ENCODE measurements around the gene PLD4. TPM values are rescaled to one million over a fixed set of nuclear protein-coding genes. Genes with fewer than 3 reads are reported as not detected.

Gene PLD4
- total RNA-seq, 1 donor from 2014 or later = not detected

DNA sequence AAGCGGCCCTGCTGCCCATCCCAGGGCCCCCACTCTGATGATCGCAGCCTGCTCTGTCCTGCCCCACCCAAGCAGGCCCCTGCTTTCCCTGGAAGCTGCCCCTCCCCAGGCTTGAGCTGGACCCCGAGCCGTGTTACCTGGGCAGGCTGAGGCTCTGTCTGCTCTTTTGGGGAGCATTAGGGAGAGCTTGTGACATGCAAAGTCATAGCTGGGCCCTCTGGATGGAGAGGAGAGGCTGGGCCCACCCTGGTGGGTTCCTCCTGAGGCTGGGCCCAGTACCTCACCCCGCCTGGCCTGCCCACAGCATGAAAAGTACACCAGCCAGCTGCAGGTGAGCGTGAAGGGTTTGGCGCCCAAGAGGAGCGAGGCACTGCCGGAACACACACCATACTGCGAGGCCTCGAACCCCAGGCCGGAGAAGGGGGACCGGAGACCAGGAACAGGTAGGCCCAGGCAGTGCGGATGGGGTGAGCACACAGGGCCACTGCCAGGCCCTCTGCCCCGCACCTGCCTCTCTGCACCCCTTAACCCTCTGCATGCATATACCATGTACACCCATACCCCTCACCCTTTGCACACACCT, 44.6 kb upstream of the PLD4 start:
- intact Hi-C loops (cut with DNase I) = no loop called here
- no peak overlapping the region for H3K4me3 ChIP-seq
- no peaks in the 10 kb centered on the region for H3K27me3 ChIP-seq
- no peak overlapping the region for H3K27ac ChIP-seq
- H3K4me1 ChIP-seq = no peaks in the 10 kb centered on the region
- TF ChIP-seq, protein P1, sequence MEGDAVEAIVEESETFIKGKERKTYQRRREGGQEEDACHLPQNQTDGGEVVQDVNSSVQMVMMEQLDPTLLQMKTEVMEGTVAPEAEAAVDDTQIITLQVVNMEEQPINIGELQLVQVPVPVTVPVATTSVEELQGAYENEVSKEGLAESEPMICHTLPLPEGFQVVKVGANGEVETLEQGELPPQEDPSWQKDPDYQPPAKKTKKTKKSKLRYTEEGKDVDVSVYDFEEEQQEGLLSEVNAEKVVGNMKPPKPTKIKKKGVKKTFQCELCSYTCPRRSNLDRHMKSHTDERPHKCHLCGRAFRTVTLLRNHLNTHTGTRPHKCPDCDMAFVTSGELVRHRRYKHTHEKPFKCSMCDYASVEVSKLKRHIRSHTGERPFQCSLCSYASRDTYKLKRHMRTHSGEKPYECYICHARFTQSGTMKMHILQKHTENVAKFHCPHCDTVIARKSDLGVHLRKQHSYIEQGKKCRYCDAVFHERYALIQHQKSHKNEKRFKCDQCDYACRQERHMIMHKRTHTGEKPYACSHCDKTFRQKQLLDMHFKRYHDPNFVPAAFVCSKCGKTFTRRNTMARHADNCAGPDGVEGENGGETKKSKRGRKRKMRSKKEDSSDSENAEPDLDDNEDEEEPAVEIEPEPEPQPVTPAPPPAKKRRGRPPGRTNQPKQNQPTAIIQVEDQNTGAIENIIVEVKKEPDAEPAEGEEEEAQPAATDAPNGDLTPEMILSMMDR (IDR thresholded peaks at IDR 0.05) = no peak
- no peaks in the 10 kb centered on the region for H3K9me3 ChIP-seq
- DNase-seq (ENCODE audit: extremely low spot score in 2 of 2) = no peak
- H3K36me3 ChIP-seq = peaks cover 0 to 24% of the 10 kb centered on the region in 2 donors

DNA sequence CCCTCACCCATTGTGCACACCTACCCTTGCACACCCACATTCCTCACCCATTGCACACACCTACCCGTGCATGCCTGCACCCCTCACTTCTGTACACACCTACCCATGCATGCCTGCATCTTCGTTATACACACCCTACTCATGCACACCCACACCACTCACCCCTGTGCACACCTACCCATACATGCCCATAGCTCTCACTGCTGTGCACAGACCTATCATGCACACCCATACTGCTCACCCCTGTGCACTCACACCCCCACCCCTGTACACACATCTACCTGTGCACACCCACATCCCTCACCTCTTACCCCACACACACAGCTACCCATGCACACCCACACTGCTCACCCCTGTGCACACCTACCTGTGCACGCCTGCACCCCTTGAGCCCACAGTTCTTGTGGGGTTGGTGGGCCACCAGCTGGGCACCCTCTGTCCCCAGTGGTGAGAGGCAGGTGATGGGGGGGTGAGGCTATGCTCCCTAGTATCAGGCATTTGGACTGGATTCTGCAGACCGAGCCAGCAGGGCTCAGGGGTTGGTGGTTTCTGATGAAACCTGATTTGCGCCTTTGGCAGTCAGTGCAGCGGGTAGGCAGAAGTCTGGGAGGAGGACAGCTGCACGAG, 44.0 kb upstream of the PLD4 start:
- TF ChIP-seq, protein P1 (IDR thresholded peaks at IDR 0.05) = no peak
- Histone ChIP-seq H3K27ac (no peak overlapping the region), H3K4me1 (no peaks in the 10 kb centered on the region), H3K36me3 (peaks cover 0 to 29% of the 10 kb centered on the region in 2 donors), H3K9me3 (no peaks in the 10 kb centered on the region), H3K27me3 (no peaks in the 10 kb centered on the region), H3K4me3 (no peak overlapping the region)
- DNase-seq (ENCODE audit: extremely low spot score in 2 of 2) = no peak
- intact Hi-C loops (cut with DNase I) = no loop called here

DNA sequence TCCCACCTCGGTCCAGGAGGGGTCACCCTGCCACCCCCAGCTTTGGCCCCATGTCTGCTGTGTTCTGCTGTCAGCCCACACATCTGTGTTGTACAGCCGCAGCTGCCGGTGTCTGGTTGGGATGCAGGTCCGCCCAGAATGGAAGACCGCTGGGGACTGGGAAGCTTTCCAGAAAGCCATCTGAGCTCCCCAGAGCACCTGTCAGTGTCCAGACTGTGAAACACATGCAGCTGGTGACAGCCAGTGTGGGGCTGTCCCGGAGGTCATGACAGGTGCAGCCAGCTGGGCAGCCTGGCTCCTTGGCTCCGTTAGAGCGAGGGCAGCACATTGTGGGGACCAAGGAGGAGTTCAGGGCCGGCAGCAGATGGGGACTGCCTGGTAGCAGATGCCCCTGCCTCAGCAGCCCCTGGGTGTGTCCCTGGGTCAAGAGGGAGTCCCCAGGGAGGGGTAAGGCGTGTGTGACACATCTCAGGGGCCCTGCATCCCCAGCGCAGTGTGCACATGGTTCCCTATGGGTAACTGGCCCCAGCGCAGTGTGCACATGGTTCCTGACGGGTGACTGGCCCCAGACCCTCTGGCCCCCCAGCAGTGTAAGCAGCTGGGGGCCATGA, 43.2 kb upstream of the PLD4 start:
- TF ChIP-seq, protein P1 (IDR thresholded peaks at IDR 0.05) = no peak
- TF ChIP-seq POLR2A (IDR thresholded peaks at IDR 0.05) (no peak), POLR2AphosphoS5 (IDR thresholded peaks at IDR 0.05; ENCODE audit: insufficient read depth in 1 of 2, low read depth in 1 of 2) (no peak)
- peaks cover 0 to 36% of the 10 kb centered on the region in 2 donors for H3K36me3 ChIP-seq
- no peak overlapping the region for H3K4me3 ChIP-seq
- H3K9me3 ChIP-seq = no peaks in the 10 kb centered on the region
- no peak for DNase-seq (ENCODE audit: extremely low spot score in 2 of 2)
- H3K4me1 ChIP-seq = no peaks in the 10 kb centered on the region
- intact Hi-C loops (cut with DNase I) = no loop called here
- no peaks in the 10 kb centered on the region for H3K27me3 ChIP-seq
- H3K27ac ChIP-seq = no peak overlapping the region

DNA sequence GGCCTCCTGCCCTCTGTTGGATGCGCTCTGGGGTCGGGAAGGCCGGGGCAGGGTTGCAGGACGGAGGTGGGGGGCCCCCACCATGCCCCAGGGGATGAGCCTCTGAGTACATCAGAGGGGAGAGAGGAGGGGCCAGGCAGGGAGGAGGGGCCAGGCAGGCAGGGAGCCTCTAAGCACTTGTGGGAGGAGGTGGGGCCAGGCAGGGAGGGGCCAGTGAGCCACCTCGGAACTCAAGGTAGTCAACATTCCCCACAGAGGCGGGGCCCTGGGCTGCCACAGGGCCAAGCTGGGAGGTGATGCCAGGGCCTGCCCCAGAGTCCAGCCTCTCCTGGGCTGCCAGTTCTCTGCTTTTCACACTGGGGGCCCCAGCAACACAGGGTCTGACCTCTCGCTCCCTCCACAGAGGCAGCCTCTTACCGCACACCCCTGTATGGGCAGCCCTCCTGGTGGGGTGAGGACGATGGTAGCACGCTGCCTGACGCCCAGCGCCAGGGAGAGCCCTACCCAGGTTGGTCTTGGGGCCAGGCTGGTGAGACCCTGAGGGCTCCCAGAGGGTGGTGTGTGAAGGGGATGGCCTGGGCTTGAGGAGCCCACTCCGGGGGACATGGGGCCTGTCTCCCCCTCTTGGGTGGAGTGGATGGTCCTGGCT, 42.2 kb upstream of the PLD4 start:
- no peak overlapping the region for H3K4me3 ChIP-seq
- H3K9me3 ChIP-seq = no peaks in the 10 kb centered on the region
- H3K27ac ChIP-seq = no peak overlapping the region
- no peaks in the 10 kb centered on the region for H3K27me3 ChIP-seq
- no peak for TF ChIP-seq POLR2AphosphoS5 (IDR thresholded peaks at IDR 0.05; ENCODE audit: insufficient read depth in 1 of 2, low read depth in 1 of 2)
- TF ChIP-seq POLR2A (IDR thresholded peaks at IDR 0.05) = no peak
- TF ChIP-seq, protein P1 (IDR thresholded peaks at IDR 0.05) = no peak
- H3K4me1 ChIP-seq = no peaks in the 10 kb centered on the region
- no peak for DNase-seq (ENCODE audit: extremely low spot score in 2 of 2)
- intact Hi-C loops (cut with DNase I) = no loop called here
- peaks cover 0 to 43% of the 10 kb centered on the region in 2 donors for H3K36me3 ChIP-seq
